ENCODE measurements around the gene JTB.

The JTB gene

GRCh38 chr1:153942766-153943549, 34.5 kb downstream of the JTB start:
- H3K4me3 ChIP-seq (ENCODE audit: extremely low read depth, insufficient read depth, low read length, poor library complexity, severe bottlenecking) = no peak overlapping the region
- 89 to 94% methylated on average over 5 of the region's 11 CpGs for WGBS, 2 experiments (ENCODE audit: insufficient coverage in 2 of 2)
- H3K9me3 ChIP-seq (ENCODE audit: control insufficient read depth, low read length) = no peaks in the 10 kb centered on the region
- H3K36me3 ChIP-seq (ENCODE audit: control insufficient read depth, insufficient read depth, low read length) = peaks cover 62% of the 10 kb centered on the region
- H3K4me1 ChIP-seq (ENCODE audit: control insufficient read depth, insufficient read depth, low read length, poor library complexity, severe bottlenecking) = peaks cover 4% of the 10 kb centered on the region
- H3K27ac ChIP-seq (ENCODE audit: low read depth, low read length, severe bottlenecking) = no peak overlapping the region

GRCh38 chr1:153941826-153942725, 35.4 kb downstream of the JTB start:
- peaks cover 4% of the 10 kb centered on the region for H3K4me1 ChIP-seq (ENCODE audit: control insufficient read depth, insufficient read depth, low read length, poor library complexity, severe bottlenecking)
- H3K27ac ChIP-seq (ENCODE audit: low read depth, low read length, severe bottlenecking) = no peak overlapping the region
- H3K4me3 ChIP-seq (ENCODE audit: extremely low read depth, insufficient read depth, low read length, poor library complexity, severe bottlenecking) = no peak overlapping the region
- H3K9me3 ChIP-seq (ENCODE audit: control insufficient read depth, low read length) = no peaks in the 10 kb centered on the region
- H3K36me3 ChIP-seq (ENCODE audit: control insufficient read depth, insufficient read depth, low read length) = peaks cover 64% of the 10 kb centered on the region
- WGBS, 2 experiments (ENCODE audit: insufficient coverage in 2 of 2) = 97% methylated on average over 27 to 34 of the region's 34 CpGs

GRCh38 chr1:153940756-153941155, 36.7 kb downstream of the JTB start:
- Histone ChIP-seq H3K36me3 (ENCODE audit: control insufficient read depth, insufficient read depth, low read length) (peaks cover 77% of the 10 kb centered on the region), H3K9me3 (ENCODE audit: control insufficient read depth, low read length) (no peaks in the 10 kb centered on the region), H3K27ac (ENCODE audit: low read depth, low read length, severe bottlenecking) (no peak overlapping the region), H3K4me3 (ENCODE audit: extremely low read depth, insufficient read depth, low read length, poor library complexity, severe bottlenecking) (no peak overlapping the region), H3K4me1 (ENCODE audit: control insufficient read depth, insufficient read depth, low read length, poor library complexity, severe bottlenecking) (peaks cover 4% of the 10 kb centered on the region)
- 96 to 98% methylated on average over 7 of the region's 8 CpGs for WGBS, 2 experiments (ENCODE audit: insufficient coverage in 2 of 2)

- Histone ChIP-seq H3K9me3 (ENCODE audit: control insufficient read depth, low read length) (no peaks in the 10 kb centered on the region), H3K36me3 (ENCODE audit: control insufficient read depth, insufficient read depth, low read length) (peaks cover 82% of the 10 kb centered on the region), H3K4me3 (ENCODE audit: extremely low read depth, insufficient read depth, low read length, poor library complexity, severe bottlenecking) (no peak overlapping the region), H3K27ac (ENCODE audit: low read depth, low read length, severe bottlenecking) (no peak overlapping the region), H3K4me1 (ENCODE audit: control insufficient read depth, insufficient read depth, low read length, poor library complexity, severe bottlenecking) (no peaks in the 10 kb centered on the region)
- WGBS, 2 experiments (ENCODE audit: insufficient coverage in 2 of 2) = 97 to 98% methylated on average over 12 of the region's 12 CpGs
Measured at GRCh38 chr1:153939476-153939875, 38.0 kb downstream of the JTB start.

GRCh38 chr1:153938996-153939395, 38.5 kb downstream of the JTB start:
- peaks cover 84% of the 10 kb centered on the region for H3K36me3 ChIP-seq (ENCODE audit: control insufficient read depth, insufficient read depth, low read length)
- no peaks in the 10 kb centered on the region for H3K9me3 ChIP-seq (ENCODE audit: control insufficient read depth, low read length)
- 100% methylated on average over 3 of the region's 3 CpGs; no CpG with 5 or more reads in 1 of the 2 experiments for WGBS, 2 experiments (ENCODE audit: insufficient coverage in 2 of 2)
- no peak overlapping the region for H3K27ac ChIP-seq (ENCODE audit: low read depth, low read length, severe bottlenecking)
- H3K4me1 ChIP-seq (ENCODE audit: control insufficient read depth, insufficient read depth, low read length, poor library complexity, severe bottlenecking) = no peaks in the 10 kb centered on the region
- no peak overlapping the region for H3K4me3 ChIP-seq (ENCODE audit: extremely low read depth, insufficient read depth, low read length, poor library complexity, severe bottlenecking)

- no peak overlapping the region for H3K4me3 ChIP-seq (ENCODE audit: extremely low read depth, insufficient read depth, low read length, poor library complexity, severe bottlenecking)
- H3K36me3 ChIP-seq (ENCODE audit: control insufficient read depth, insufficient read depth, low read length) = peaks cover 85% of the 10 kb centered on the region
- no peak overlapping the region for H3K27ac ChIP-seq (ENCODE audit: low read depth, low read length, severe bottlenecking)
- no peaks in the 10 kb centered on the region for H3K4me1 ChIP-seq (ENCODE audit: control insufficient read depth, insufficient read depth, low read length, poor library complexity, severe bottlenecking)
- WGBS, 2 experiments (ENCODE audit: insufficient coverage in 2 of 2) = 98% methylated on average over 10 of the region's 10 CpGs
- H3K9me3 ChIP-seq (ENCODE audit: control insufficient read depth, low read length) = no peaks in the 10 kb centered on the region
Measured at GRCh38 chr1:153937331-153937730, 40.1 kb downstream of the JTB start.

- H3K27ac ChIP-seq (ENCODE audit: low read depth, low read length, severe bottlenecking) = no peak overlapping the region
- 93 to 98% methylated on average over 12 of the region's 12 CpGs for WGBS, 2 experiments (ENCODE audit: insufficient coverage in 2 of 2)
- H3K36me3 ChIP-seq (ENCODE audit: control insufficient read depth, insufficient read depth, low read length) = peaks cover 76% of the 10 kb centered on the region
- H3K4me1 ChIP-seq (ENCODE audit: control insufficient read depth, insufficient read depth, low read length, poor library complexity, severe bottlenecking) = no peaks in the 10 kb centered on the region
- no peak overlapping the region for H3K4me3 ChIP-seq (ENCODE audit: extremely low read depth, insufficient read depth, low read length, poor library complexity, severe bottlenecking)
- H3K9me3 ChIP-seq (ENCODE audit: control insufficient read depth, low read length) = no peaks in the 10 kb centered on the region
Measured at GRCh38 chr1:153936011-153936802, 41.3 kb downstream of the JTB start.

- Histone ChIP-seq H3K36me3 (ENCODE audit: control insufficient read depth, insufficient read depth, low read length) (peaks cover 64% of the 10 kb centered on the region), H3K9me3 (ENCODE audit: control insufficient read depth, low read length) (no peaks in the 10 kb centered on the region), H3K4me3 (ENCODE audit: extremely low read depth, insufficient read depth, low read length, poor library complexity, severe bottlenecking) (no peak overlapping the region), H3K4me1 (ENCODE audit: control insufficient read depth, insufficient read depth, low read length, poor library complexity, severe bottlenecking) (no peaks in the 10 kb centered on the region), H3K27ac (ENCODE audit: low read depth, low read length, severe bottlenecking) (no peak overlapping the region)
- 94 to 96% methylated on average over 7 to 8 of the region's 9 CpGs for WGBS, 2 experiments (ENCODE audit: insufficient coverage in 2 of 2)
Measured at GRCh38 chr1:153934746-153935145, 42.7 kb downstream of the JTB start.

GRCh38 chr1:153933955-153934354, 43.5 kb downstream of the JTB start:
- Histone ChIP-seq H3K9me3 (ENCODE audit: control insufficient read depth, low read length) (no peaks in the 10 kb centered on the region), H3K36me3 (ENCODE audit: control insufficient read depth, insufficient read depth, low read length) (peaks cover 57% of the 10 kb centered on the region), H3K4me1 (ENCODE audit: control insufficient read depth, insufficient read depth, low read length, poor library complexity, severe bottlenecking) (peaks cover 2% of the 10 kb centered on the region), H3K4me3 (ENCODE audit: extremely low read depth, insufficient read depth, low read length, poor library complexity, severe bottlenecking) (no peak overlapping the region), H3K27ac (ENCODE audit: low read depth, low read length, severe bottlenecking) (no peak overlapping the region)
- 95% methylated on average over 8 to 10 of the region's 11 CpGs for WGBS, 2 experiments (ENCODE audit: insufficient coverage in 2 of 2)

GRCh38 chr1:153933430-153933829, 44.0 kb downstream of the JTB start:
- Histone ChIP-seq H3K4me3 (ENCODE audit: extremely low read depth, insufficient read depth, low read length, poor library complexity, severe bottlenecking) (no peak overlapping the region), H3K36me3 (ENCODE audit: control insufficient read depth, insufficient read depth, low read length) (peaks cover 55% of the 10 kb centered on the region), H3K9me3 (ENCODE audit: control insufficient read depth, low read length) (no peaks in the 10 kb centered on the region), H3K4me1 (ENCODE audit: control insufficient read depth, insufficient read depth, low read length, poor library complexity, severe bottlenecking) (peaks cover 7% of the 10 kb centered on the region), H3K27ac (ENCODE audit: low read depth, low read length, severe bottlenecking) (no peak overlapping the region)
- WGBS, 2 experiments (ENCODE audit: insufficient coverage in 2 of 2) = 93 to 94% methylated on average over 5 to 8 of the region's 14 CpGs

All from mesodermal cell (in vitro differentiated cells).